Small intestine (tissue), 7 donors: Measurements from ENCODE around the gene MRPL28. TPM values are rescaled to one million over a fixed set of nuclear protein-coding genes. Genes with fewer than 3 reads are reported as not detected.

Experiments
- DNase-seq, 2 donors: peaks; one replicate each; pipeline versions ENCODE4 v3.0.0 to v3.0.0-alpha.2; 2013
- FAIRE-seq: peaks from 2 replicates; lab custom pipeline; 2012; peaks lifted over from hg19 to GRCh38; lab: Jason Lieb, UNC
- H3K27ac ChIP-seq, 3 donors: one replicate each; pipeline ENCODE4 v1.5.1; 2013; ENCODE audit warnings: low read length in 2 of 3, mild to moderate bottlenecking in 2 of 3, control low read depth in 1 of 3, inconsistent platforms in 1 of 3, low read depth in 1 of 3, moderate library complexity in 1 of 3
- H3K27me3 ChIP-seq, 3 donors: one replicate each; pipeline ENCODE4 v1.6.1; 2013; ENCODE audit warnings: low read length in 3 of 3, inconsistent platforms in 1 of 3; ENCODE audit not compliant: control insufficient read depth in 3 of 3, insufficient read depth in 3 of 3
- H3K36me3 ChIP-seq, 3 donors: one replicate each; pipeline ENCODE4 v1.6.1; 2013; ENCODE audit warnings: low read length in 3 of 3, inconsistent platforms in 1 of 3, low read depth in 1 of 3, mild to moderate bottlenecking in 1 of 3, moderate library complexity in 1 of 3; ENCODE audit not compliant: control insufficient read depth in 3 of 3, insufficient read depth in 2 of 3
- H3K4me1 ChIP-seq, 3 donors: one replicate each; pipeline ENCODE4 v1.6.1; 2013; ENCODE audit warnings: low read length in 2 of 3, inconsistent platforms in 1 of 3, low read depth in 1 of 3, mild to moderate bottlenecking in 1 of 3, moderate library complexity in 1 of 3; ENCODE audit not compliant: control insufficient read depth in 3 of 3, insufficient read depth in 2 of 3
- H3K4me3 ChIP-seq, 3 donors: one replicate each; pipeline ENCODE4 v1.5.1; 2013; ENCODE audit warnings: low read length in 3 of 3, control low read depth in 1 of 3, inconsistent platforms in 1 of 3, low read depth in 1 of 3, mild to moderate bottlenecking in 1 of 3, moderate library complexity in 1 of 3
- H3K9me3 ChIP-seq, 2 donors: one replicate each; pipeline ENCODE4 v1.6.1; 2013; ENCODE audit warnings: low read depth in 1 of 2, low read length in 1 of 2; ENCODE audit not compliant: control insufficient read depth in 2 of 2, insufficient read depth in 1 of 2
- WGBS, 3 donors: extraction: QIAGEN DNeasy Blood & Tissue Kit; methylation state at CpG; one replicate each; pipeline ENCODE4 v1.1.7; 2013; 5-methylcytosine and 5-hydroxymethylcytosine counted together
- polyA plus RNA-seq, 4 donors: library from polyadenylated mRNA; stranded (reverse) in 3 of 4; unstranded in 1 of 4; fragments of 200-250 nt in 3 of 4; fragments of 120-200 nt in 1 of 4; gene quantifications; one replicate each; pipeline versions ENCODE4 v1.2.1 to v1.2.3, GENCODE V29; 2013
- donor health status: healthy with polysubstance abuse.
- donor health status: control.
- donor health status: control.
- donor health status: Bipolar disorder and iron deficiency.
- donor health status: healthy.

Gene MRPL28
- polyA plus RNA-seq, 4 donors: 54.2 to 112 (median 92.1) TPM

DNA sequence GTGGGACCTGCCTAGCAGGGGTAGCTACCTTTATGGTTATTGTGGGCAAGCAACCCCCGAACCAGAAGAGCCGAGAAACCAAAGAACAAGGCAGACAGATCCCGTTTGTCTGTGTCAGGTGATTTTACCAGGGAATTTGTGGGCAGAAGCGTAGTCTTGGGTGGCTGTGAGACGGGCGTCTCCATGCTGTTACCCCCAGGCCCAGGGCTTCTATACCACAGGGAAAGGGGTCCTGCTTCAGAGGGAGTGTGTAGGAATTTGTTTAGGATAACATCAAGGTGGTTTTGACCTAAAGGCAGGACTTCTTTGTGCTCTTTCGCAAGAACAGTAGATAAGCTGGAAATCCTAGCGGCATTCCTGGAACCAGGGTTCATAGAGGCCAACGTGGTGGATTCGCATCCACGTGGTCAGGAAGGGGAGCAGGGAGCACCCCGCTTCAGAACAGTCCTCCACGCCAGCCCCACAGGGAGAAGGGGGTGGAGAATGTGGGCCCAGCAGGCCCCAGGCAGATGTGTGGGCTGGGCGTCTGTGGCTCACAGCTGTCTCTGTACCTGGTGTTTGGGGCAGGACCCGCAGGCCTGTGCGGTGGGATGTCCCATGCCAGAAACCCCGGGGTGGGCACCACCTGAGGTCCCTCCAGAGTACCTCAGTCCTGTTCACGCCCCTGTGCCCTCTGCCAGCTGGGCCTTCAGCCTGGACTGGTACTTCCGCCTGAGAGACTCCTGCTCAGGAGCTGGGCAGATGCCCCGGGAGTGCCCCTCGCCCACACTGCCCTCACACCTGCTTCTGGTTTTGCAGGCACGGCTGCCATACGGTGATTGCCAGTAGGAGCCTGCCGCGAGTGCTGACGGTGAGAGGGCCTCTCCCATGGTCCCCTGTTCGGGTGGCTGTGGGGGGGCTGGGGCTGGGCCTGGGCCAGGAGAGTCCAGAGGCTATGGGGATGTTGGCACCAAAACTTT is 35.5 kb upstream of the MRPL28 start:
- peaks cover under 1 to 26% (median 3%) of the 10 kb centered on the region in 3 donors for H3K4me1 ChIP-seq
- no peak for FAIRE-seq
- H3K9me3 ChIP-seq: no peaks in the 10 kb centered on the region
- no peaks in the 10 kb centered on the region for H3K27me3 ChIP-seq
- no peak overlapping the region for H3K4me3 ChIP-seq
- H3K27ac ChIP-seq: peak overlapping the region in 1 of 3 donors; percentile 82
- H3K36me3 ChIP-seq: peaks cover under 1 to 61% (median 2%) of the 10 kb centered on the region in 3 donors
- WGBS, 3 donors: 38 to 70% (median 51%) methylated on average over 26 to 27 of the region's 27 CpGs
- peak; percentile 50 to 89 for DNase-seq

GRCh38 chr16:404971-405486 is 34.7 kb upstream of the MRPL28 start:
- no peaks in the 10 kb centered on the region for H3K27me3 ChIP-seq
- H3K36me3 ChIP-seq: peaks cover 0 to 61% (median 2%) of the 10 kb centered on the region in 3 donors
- no peak overlapping the region for H3K4me3 ChIP-seq
- FAIRE-seq: no peak
- peaks cover 3 to 29% (median 4%) of the 10 kb centered on the region in 3 donors for H3K4me1 ChIP-seq
- H3K9me3 ChIP-seq: no peaks in the 10 kb centered on the region
- WGBS, 3 donors: 78 to 88% (median 86%) methylated on average over 12 of the region's 12 CpGs
- peak in 1 of 2 donors; percentile 19 for DNase-seq
- peak overlapping the region in 1 of 3 donors; percentile 82 for H3K27ac ChIP-seq

- WGBS, 3 donors: 0 to 1% (median 0%) methylated on average over 68 to 91 of the region's 91 CpGs
Measured at GRCh38 chr16:401468-402348, 31.4 kb upstream of the MRPL28 start, which contains the start of gene DECR2. Gene DECR2 (plus strand): TSS chr16:401885. CDS start chr16:401964, 79 bp downstream.

GRCh38 chr16:400061-400591 is 29.8 kb upstream of the MRPL28 start:
- FAIRE-seq (no peak), DNase-seq (peak in 1 of 2 donors; percentile 11)
- Histone ChIP-seq H3K4me1 (peaks cover 2 to 32% (median 7%) of the 10 kb centered on the region in 3 donors), H3K27ac (peak overlapping the region in 1 of 3 donors; percentile 86), H3K9me3 (no peaks in the 10 kb centered on the region), H3K4me3 (no peak overlapping the region), H3K27me3 (no peaks in the 10 kb centered on the region), H3K36me3 (peaks cover 0 to 42% (median 0%) of the 10 kb centered on the region in 3 donors)
- 69 to 75% (median 70%) methylated on average over 9 to 10 of the region's 10 CpGs for WGBS, 3 donors

More at GRCh38 chr16:401468-402348, 31.4 kb upstream of the MRPL28 start, which contains the start of gene DECR2:
- Histone ChIP-seq H3K36me3 (peaks cover 0 to 54% (median 0%) of the 10 kb centered on the region in 3 donors), H3K4me3 (peak within 1 kb of the TSS; percentile 67 to 81 (median 80)), H3K27me3 (no peaks in the 10 kb centered on the region), H3K27ac (peak within 1 kb of the TSS; percentile 87 to 98 (median 95)), H3K9me3 (no peaks in the 10 kb centered on the region), H3K4me1 (peaks cover 3 to 37% (median 4%) of the 10 kb centered on the region in 3 donors)
- FAIRE-seq (no peak), DNase-seq (peak; percentile 91 to 93)

DNA sequence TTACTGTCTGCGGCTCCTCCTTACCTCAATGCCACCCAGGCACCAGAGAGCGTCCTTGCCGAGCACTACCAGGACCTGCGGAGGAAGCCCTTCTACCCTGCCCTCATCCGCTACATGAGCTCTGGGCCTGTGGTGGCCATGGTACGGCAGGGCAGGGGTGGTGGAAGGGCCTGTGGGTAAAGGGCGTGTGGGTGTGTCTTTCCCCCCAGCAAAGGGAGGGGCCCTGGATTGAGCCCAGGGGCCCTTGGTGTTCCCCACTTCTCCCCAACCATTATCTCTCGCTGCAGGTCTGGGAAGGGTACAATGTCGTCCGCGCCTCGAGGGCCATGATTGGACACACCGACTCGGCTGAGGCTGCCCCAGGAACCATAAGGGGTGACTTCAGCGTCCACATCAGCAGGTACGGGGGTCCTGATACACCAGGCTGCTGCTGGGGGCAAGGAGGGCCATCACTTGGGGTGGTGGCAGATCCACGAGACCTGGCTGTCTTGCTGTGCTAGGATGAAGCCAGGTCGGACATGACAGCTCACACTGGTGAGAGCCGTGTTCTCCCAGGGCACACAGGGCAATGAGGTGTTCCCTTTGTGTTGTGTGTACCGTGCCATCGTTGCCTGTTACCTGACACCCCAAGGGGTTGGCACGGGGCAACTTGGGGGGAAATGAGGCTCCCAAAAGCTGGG is 29.1 kb upstream of the MRPL28 start:
- Histone ChIP-seq H3K27ac (no peak overlapping the region), H3K27me3 (no peaks in the 10 kb centered on the region), H3K36me3 (peaks cover 0 to 36% (median 0%) of the 10 kb centered on the region in 3 donors), H3K4me3 (no peak overlapping the region), H3K9me3 (no peaks in the 10 kb centered on the region), H3K4me1 (peaks cover 0 to 28% (median 7%) of the 10 kb centered on the region in 3 donors)
- WGBS, 3 donors: 78 to 83% (median 80%) methylated on average over 20 to 22 of the region's 22 CpGs
- DNase-seq: no peak
- FAIRE-seq: no peak

- 79 to 82% (median 81%) methylated on average over 23 to 24 of the region's 24 CpGs for WGBS, 3 donors
- FAIRE-seq: no peak
- H3K4me1 ChIP-seq: peaks cover 0 to 28% (median 7%) of the 10 kb centered on the region in 3 donors
Measured at GRCh38 chr16:398561-399339, 28.4 kb upstream of the MRPL28 start.

More at GRCh38 chr16:398561-399339, 28.4 kb upstream of the MRPL28 start:
- no peaks in the 10 kb centered on the region for H3K9me3 ChIP-seq
- peak overlapping the region in 1 of 3 donors; percentile 27 for H3K27ac ChIP-seq
- no peak for DNase-seq
- no peaks in the 10 kb centered on the region for H3K27me3 ChIP-seq
- no peak overlapping the region for H3K4me3 ChIP-seq
- H3K36me3 ChIP-seq: peaks cover 0 to 36% (median 0%) of the 10 kb centered on the region in 3 donors
